GM21528 (cell line): ENCODE results near the gene GPR179.

ENCODE experiments used
- ATAC-seq: cut with Tn5 transposase; IDR thresholded peaks from one replicate; pipeline ENCODE4 v1.9.1; 2021; ENCODE audit warnings: mild to moderate bottlenecking, moderate library complexity; ENCODE audit not compliant: unreplicated experiment, low FRiP score

GPR179 gene

DNA sequence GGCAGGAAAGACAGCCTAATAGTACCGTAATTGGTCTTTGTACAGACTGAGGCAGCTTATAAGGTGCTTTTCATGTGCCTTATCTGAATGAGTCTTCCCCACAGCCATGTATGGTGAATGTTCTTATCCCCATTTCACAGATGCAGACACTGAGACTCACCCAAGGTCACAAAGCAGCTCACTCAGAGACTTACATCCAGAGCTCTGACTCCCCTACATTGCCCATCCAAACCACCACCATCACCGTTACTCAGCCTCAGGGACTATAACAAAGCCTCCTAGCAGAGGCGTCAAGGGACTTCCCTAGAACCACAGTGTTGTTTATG is 627 bp upstream of the GPR179 start:
- no peak for ATAC-seq

DNA sequence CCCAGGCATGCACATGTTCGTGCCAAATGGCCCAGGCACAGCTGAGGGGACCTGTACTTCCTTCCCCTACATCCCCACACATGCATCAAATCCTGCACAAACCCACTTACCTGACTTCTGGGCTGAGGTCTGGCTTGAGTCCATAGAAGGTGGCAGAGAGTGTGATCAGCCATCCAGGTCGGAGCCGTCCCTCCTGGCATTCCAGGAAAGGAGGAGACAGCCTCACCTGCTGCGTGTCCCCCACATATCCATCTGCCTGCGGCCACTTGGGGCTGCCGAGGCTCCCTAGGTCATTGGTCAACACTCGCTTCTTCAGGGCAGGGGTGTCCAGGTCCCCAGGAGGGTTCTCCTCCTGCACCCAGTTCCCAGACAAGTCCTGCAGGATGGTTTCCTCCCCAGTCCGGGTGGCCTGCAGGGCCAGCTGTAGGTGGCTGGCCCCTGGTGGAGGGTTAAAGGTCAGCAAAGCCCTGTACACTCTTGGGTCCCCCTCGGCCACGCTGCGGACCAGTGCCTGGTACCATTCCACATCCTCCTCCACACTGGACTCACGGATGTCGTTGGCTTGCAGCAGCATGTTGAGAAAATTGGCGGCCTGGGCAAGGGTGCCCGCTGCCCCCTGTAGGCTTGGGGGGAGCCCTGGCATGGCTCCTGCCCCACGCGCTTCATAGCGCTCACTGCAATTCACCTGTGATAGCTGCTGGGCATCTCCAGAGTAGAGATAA is 709 bp downstream of the GPR179 start:
- ATAC-seq, result no peak

DNA sequence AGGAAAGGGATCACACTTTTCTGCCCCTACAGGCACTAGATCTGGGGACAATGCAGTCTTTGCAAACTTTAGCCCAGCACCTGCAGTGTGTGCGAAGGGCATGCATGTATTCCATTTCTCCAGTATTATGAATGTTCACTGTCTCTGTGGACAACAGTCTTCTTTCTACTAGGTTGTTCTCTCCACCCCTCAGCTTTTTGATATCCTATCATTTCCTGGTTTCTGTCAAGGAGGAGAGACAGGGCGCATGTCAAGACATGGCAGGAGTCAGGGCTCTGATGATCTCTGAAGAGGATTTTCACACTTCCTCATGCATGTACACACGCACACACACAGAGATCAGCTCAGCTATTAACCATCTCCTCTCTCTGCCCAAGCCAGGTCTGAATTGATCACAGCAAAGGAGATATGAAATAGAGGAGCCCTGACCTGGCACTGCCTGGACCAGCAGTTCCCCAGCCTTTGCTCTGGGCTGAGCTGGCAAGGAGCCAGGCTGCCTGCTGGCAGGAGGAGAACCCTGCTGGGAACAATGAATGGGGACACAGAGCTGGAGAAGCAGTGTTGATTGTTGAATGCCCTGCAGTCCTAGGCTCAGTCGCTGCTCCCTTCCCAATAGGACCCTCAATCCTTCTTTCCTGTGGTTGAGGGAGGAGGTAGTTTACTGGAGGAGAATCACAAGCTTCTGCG is 2.6 kb downstream of the GPR179 start:
- no peak for ATAC-seq

DNA sequence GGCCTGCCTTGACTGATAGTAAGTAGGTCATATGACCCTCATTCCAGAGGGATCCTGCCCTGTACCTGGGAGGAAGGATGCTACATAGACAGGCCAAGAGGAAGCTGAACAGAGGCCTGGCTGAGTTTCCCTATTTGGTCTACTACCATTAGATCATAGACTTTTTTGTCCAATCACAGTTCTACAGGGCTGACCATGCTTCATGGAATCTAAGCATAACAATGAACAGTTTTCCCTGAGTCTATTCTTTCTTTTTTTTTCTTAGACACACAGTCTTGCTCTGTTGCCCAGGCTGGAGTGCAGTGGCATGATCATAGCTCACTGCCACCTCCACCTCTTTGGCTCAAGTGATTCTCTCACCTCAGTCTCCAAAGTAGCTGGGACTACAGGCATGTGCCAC is 3.9 kb downstream of the GPR179 start:
- ATAC-seq, result no peak

DNA sequence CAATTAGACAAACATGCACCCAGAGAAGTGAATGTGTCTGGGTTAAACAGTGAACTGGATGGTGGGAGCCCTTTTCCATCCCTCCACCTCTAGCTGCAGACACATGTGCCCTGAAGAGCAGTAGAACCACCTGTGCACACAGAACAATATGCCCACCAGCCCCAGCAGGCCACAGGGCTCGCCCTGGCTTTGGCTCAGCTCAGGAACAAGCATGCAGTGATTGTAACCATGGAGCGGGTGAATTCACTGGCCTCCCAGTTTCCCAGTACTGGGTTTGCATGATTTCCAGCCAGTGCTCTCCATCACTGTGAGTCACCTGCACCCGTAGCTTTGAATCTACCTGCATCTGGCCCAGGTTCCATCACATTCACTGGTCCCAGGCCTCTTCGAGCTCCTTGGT is 5.2 kb downstream of the GPR179 start:
- ATAC-seq, result no peak

DNA sequence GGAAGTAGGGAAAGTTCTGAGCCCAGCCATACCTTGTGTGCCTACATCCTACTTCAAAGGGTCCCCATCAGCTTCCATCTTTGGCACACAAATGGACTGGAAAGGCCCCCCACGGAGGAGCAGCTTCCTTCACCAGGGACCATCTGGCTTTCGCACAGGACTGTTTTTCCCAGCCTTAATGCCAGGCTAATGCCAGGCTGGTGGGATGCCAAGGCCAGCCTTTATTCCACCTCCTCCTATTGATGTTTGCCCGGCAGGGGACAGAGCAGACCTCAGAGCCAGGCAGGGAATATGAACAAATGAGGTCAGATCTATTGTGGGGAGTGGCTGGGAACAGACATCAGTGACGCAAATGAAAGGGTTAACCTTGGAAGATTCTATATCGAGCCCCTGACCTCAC is 5.7 kb downstream of the GPR179 start:
- ATAC-seq, result no peak

DNA sequence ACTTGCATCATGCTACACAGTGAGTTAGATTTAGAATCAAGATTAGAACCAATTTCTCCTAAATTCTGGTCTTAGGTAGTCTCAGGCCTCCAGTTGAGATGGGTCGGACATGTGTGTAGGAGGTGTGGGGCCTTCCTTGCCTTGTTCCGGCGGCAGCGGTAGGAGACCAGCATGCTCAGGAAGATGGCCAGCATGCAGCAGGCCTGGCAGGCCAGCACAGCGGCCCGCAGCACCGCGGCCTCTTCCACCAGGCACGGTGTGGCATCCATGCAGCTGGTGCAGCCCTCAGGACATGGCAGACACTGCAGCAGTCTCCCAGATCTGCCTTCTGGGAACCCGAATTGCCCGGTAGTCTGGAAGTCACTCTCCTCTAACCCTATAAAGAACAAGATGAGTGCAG is 6.9 kb downstream of the GPR179 start:
- no peak for ATAC-seq

DNA sequence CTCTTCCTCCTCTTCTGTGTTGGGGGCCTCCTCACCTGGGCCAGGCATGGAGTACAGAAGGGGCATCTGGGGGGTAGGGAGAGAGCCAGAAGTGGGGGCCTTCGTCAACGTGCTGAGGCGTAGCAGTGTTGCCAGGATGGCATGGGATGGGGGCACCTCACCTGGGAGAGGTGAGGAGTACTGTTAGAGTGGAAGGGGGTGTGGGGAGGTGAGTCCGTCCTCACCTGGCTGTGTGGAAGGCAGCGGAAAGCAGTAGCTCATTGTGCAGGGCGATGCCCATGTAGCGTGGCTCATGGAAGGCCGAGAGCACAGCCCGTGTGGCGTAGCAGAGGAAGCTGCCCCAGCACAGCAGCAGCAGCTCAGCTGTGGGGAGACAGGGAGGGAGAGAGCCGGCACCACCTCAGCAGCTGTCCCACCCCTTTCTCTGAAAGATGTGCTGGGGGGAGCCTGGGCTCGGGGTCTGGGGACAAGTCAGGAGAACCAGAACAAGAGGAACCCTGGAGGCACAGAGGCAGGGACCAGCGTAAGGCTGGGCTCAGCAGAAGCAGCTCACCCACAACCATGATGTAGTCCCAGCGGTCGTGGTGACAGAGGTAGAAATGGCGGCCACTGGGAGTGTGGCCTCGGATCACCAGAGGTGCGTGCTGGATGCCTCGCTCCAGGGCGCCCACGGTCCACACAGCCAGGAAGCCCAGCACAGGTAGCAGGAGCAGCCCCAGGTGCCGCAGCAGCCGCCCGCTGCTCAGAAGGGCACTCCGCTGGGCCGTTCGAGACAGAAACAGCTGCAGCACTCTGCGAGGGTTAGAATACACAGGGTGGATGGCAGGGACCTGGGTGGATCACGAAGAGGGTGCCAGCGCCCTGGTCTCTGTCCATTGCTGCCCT is 9.0 kb downstream of the GPR179 start:
- no peak for ATAC-seq

DNA sequence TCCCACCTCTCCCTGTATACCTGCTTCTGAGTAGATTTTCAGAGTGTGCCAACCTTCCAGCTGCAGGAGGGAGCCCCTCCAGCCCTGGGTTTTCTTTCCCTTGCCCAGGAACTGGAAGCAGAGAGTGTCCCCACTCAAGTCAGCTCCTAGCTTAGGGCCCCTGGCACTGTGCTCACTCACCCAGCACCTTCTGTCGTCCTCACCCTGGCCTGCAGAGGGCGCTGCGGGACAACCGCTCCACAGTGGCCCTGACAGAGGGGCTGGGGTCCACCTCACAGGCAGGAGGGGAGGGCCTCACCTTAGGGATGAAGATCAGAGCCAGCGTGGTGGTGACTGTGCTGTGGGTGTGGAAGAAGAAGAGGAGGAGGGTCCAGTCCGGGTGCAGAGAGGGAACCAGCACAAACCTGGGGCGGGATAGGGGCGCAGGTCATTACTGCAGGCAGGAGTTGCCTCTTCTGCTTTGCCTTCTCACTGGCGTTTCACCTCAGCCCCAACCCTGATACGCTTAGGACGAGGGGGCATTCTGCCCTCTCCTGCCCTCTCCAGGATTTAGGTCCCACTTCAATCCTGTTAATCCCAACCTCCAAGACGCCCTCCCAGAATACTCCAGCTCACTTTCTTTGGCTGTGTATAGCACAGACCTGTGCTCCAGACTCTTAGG is 10.0 kb downstream of the GPR179 start:
- no peak for ATAC-seq

DNA sequence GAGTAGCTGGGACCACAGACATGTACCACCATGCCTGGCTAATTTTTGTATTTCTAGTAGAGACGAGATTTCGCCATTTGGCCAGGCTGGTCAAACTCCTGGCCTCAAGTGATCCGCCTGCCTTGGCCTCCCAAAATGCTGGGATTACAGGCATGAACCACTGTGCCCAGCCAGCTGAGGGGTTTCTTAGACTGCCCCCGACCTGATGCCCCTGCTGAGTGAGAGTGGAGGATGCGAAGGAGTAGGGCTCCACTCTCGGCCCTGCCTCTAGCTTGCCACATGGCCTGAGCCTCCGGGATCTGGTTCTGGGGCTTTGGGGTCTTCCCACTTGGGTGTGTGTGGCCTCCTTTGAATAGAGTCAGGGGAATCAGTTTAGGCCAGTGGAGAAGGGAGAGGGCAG is 11.0 kb downstream of the GPR179 start:
- no peak for ATAC-seq

DNA sequence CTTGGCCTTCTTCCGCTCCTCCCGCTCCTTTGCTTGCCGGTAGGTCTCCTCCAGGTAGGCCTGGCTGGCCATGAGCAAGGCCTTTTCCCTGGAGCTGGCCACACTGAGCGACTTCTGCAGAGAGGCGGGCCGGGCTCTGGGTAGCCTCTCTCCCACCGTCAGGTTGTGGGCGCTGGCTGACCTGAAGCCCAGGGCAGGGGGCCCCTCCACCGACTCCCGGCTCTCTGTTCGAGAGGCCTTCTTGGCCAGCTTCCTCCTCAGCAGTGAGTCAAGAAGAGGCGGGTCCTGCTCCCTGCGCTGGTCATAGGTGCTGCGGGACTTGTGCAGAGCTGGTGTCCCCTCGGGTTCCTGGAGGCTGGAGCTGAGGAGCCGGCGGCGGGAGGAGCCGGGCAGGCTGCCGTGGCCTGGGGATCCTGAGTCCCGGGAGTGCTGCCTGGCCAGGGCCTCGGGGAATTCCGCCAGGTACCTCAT is 12.8 kb downstream of the GPR179 start:
- ATAC-seq, result no peak

DNA sequence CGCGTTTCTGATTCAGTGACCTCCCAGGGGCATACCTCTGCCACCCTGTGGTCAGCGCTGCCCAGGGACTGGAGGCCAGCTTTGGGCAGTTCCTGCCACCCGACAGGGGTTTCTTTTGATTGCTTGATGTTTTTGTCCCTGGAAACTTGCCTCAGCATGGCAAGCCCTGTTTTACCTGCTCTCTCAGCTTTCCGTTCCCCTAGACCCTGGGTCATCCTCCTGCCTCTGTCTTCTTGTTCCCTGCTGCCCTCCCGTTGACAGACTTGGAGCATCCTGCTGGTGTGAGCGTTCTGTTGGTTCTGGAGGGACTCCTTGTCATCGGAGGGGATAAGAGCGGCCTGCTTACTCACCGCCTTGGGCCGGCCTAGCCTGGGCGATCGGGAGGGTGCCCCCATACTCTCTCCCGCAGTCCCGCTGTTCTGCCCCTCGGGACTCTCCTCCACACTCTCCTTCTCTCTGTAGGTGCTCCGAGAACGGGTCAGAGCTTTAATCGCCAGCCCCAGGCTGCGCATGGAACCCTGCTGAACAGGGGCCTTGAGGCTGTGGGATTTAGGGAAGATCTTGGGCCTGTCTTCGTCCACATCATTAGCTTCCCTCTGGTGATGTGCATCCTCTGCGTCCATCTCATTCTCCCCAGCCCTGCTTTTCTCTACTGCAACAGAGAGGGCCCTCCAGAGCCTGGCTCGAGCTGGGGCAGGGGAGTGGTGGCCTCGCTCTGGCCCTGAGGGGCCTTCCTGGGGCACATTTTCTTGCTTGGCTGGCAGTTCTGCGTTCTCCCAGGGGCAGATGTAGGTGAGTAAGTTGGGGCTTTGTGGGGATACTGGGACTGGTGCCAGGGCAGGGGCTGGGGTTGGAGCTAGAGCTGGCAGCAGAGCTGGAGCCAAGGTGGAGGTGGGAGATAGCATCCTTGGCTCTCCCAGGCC is 13.7 kb downstream of the GPR179 start:
- ATAC-seq, result no peak

DNA sequence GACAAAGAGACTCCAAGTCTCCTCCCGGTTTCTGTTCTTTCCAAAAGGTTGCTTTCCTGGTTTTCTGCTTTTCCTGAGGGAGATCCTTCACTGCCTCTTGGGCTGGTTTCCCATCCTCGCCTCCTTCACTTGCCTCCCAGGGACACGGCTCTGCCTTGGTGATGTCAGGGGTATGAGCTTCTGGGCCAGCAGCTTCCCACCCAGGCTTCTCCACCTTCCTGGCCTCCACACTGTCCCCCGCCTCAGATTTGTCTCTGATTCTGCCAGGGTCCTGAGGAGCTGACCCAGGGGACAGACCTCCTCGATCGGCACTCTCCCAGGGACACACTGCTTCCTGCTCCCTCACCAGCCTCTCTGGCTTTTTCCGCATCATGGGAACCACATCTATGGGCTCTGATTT is 14.5 kb downstream of the GPR179 start:
- ATAC-seq, result no peak

DNA sequence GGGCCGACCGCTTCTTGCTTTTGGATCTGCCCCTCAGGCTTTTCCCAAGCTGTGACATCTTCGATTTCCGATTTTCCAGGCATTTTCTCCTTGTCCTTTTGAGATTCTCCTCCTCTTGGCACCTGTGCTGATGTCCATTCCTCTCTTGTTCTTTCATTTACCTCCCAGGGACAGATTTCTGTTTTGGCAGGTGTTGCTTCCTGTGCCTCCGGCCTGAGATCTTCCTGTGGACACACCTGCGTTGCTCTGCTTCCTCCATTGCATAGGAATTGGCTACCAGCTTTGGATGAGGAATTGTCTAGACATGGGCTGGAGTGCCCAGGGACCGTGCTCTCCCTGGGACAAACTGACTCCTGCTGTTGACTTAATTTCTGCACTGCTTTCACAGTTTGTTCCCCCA is 15.1 kb downstream of the GPR179 start:
- no peak for ATAC-seq

DNA sequence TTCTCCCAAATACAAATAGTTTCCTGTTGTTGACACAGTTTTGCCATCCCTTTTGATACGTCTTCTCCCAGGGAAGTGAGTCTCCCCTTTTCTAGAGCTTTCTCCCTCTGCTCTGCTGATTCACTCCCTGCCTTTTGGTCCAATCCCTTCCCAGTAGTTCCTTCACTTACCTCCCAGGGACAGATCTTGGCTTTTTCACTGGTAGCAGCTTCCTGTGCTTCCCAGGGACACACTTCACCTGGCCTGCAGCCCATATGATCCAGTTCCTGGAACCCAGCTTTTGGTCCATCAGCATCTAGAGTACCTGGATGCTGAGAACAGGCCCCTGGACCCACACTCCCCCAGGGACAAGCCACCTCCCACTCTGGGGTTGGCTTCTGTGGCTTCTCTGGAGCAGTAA is 15.8 kb downstream of the GPR179 start:
- no peak for ATAC-seq

DNA sequence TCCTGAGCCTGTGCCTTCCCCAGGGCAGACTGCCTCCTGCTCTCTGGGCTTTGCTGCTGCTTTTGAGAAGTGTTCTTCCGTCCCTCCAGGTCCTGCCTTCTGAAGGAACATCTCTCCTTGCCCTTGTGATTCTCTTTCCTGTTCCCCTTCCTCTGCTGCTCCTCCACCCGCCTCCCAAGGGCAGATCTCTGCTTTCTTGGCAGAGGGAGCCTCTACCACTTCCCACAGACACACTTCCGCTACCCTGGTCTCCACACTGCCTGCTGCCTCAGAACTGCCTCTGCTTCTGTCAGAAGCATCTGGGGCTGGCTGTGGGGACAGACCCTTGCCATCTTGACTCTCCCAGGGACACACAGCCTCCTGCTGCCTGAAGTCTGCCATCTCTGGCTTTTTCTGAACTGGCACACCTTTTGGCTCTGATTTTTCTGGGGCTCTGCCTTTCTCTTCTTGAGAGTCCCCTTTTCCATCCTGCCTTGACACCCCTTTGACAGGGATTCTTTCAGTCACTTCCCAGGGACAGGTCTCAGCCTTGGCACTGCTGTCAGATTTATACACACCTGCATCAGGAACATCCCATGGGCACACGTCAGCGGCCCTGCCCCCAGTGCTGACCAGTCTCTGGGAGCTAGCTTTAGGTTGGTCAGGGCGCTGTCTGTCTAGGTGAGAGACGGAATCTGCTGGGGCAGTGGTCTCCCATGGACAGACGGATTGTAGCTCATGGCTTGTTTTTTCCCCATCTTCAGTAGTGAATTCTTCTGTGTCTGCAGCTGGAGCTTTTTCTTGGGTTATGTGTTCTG is 16.6 kb downstream of the GPR179 start:
- ATAC-seq, result no peak

DNA sequence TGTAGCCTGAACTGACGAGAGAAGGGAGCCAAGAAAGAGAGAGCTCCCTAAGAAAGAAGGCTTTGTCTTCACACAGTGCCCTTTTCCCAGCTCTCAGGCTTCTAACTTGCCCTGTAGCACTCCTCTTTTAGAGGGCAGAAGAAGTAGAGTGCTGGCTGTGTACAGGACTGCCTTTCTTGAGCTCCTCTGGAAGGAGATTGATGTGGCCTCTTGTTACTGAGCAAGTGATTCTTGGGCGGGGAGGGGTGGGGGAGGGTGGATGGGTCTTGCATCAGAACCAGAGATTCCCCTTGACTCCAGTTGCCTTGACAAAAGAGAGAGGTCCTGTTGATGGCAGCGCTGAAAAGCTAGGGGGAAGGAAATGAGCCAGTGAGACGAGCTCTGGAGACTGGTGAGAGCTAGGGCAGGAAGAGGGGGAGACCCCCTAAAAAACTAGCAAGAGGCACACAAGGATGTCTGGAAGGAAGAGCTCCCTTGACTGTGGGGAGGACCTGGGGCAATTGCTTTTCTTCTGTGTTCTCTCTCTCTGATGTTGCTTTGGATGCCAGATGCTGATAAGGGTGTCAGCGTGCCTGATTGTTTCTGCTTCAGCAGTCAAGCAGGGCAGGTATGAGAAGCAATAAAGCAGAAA is 18.4 kb downstream of the GPR179 start:
- ATAC-seq, result no peak

DNA sequence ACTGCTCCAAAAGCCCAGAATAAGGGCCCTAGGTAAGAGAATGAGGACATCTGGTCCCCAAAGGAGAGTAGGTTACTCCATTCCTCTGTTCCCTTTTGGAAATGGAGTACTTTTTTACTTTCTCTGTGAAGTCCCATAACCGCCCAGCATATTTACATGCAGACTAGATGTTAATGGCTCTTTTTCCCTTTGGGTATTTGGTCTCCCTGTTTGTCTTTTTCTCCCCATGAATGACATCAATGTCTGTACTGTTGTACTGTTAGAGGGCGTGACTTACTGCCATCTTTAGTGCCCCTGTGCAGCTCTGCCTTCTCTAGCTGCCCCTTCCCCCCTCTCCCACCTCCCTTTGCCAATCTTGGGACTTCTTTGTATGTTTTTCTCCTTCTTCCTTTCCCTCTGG is 19.0 kb downstream of the GPR179 start:
- ATAC-seq, result no peak
